Psoas muscle (tissue), 8 donors: ENCODE results near the gene ELMO1. TPM values are rescaled to one million over a fixed set of nuclear protein-coding genes. Genes with fewer than 3 reads are reported as not detected.

Source experiments
- ATAC-seq, 4 donors: fragments of 200-7000 bp; cut with Tn5 transposase; one replicate each; pipeline ENCODE4 v1.9.1; 2020; ENCODE audit warnings: moderate library complexity in 3 of 4, mild to moderate bottlenecking in 2 of 4
- DNase-seq, 2 donors: peaks; one replicate each; pipeline ENCODE4 v3.0.0-alpha.2; 2020
- H3K27ac ChIP-seq: fragments of 200-600 bp; one replicate; pipeline ENCODE4 v1.8.0; 2022
- H3K27me3 ChIP-seq, 3 donors: fragments of 200-600 bp in 1 of 3; one replicate each; pipeline versions ENCODE4 v1.6.1 to v1.8.0; 2013 to 2022; ENCODE audit warnings: low read length in 2 of 3, mild to moderate bottlenecking in 2 of 3, moderate library complexity in 1 of 3; ENCODE audit not compliant: insufficient read depth in 3 of 3
- H3K36me3 ChIP-seq, 2 donors: fragments of 200-600 bp in 1 of 2; one replicate each; pipeline versions ENCODE4 v1.6.1 to v1.8.0; 2013 to 2022; ENCODE audit warnings: low read depth in 1 of 2, mild to moderate bottlenecking in 1 of 2, moderate library complexity in 1 of 2; ENCODE audit not compliant: insufficient read depth in 1 of 2
- H3K4me1 ChIP-seq: fragments of 200-600 bp; one replicate; pipeline ENCODE4 v1.8.0; 2022
- H3K4me3 ChIP-seq: fragments of 200-600 bp; one replicate; pipeline ENCODE4 v1.8.0; 2022; ENCODE audit warnings: mild to moderate bottlenecking
- H3K9me3 ChIP-seq: fragments of 200-600 bp; one replicate; pipeline ENCODE4 v1.8.0; 2022
- CTCF ChIP-seq: fragments of 200-600 bp; IDR thresholded peaks from one replicate; pipeline ENCODE4 v1.8.0; 2022; ENCODE audit warnings: antibody characterized with exemption
- WGBS, 3 donors: extraction: QIAGEN DNeasy Blood & Tissue Kit; methylation state at CpG; one replicate each; pipeline versions ENCODE4 v1.1.6 to v1.1.7; 2013; 5-methylcytosine and 5-hydroxymethylcytosine counted together
- intact Hi-C, 2 donors: fragments of 100-400 bp; cut with DNase I; formaldehyde crosslinking; loops; one replicate each; pipeline versions ENCODE4 v1.11.0 to v1.14.2; 2022
- polyA plus RNA-seq, 3 donors: library from polyadenylated mRNA; stranded (reverse); fragments of 200-250 nt; gene quantifications; one replicate each; pipeline ENCODE4 v1.2.3, GENCODE V29; 2013
- total RNA-seq, 4 donors: library from RNA; stranded (reverse); fragmentation: NEBNext Ultra II Directional in 2 of 4; extraction: Animal tissue kit (Norgen Biotek cat#: 25700) in 2 of 4; gene quantifications; one replicate each; pipeline versions ENCODE4 v1.2.1 to v1.2.4, GENCODE V29; 2021 to 2023
- donor health status: healthy with polysubstance abuse.
- donor health status: DM: no; HTN: no; CAD: no; lungs with moderate emphysema.
- donor health status: Bipolar disorder and iron deficiency.
- donor health status: healthy.
- donor health status: DM: yes; HTN: yes; CAD: no.
- donor health status: DM: no; HTN: no; CAD: no.
- donor health status: DM: no; HTN: no; CAD: no.
- donor health status: DM: yes; HTN: yes; CAD: no.

The ELMO1 gene
- total and polyA plus RNA-seq, 7 donors, result 2.8 to 8.1 (median 6.9) TPM

GRCh38 chr7:36941359-36941758 lies 507.3 kb downstream of the ELMO1 start:
- no peak for DNase-seq
- Histone ChIP-seq H3K36me3 (no peaks in the 10 kb centered on the region), H3K27ac (no peak overlapping the region), H3K9me3 (peaks cover 49% of the 10 kb centered on the region), H3K27me3 (no peaks in the 10 kb centered on the region), H3K4me1 (peaks cover 11% of the 10 kb centered on the region), H3K4me3 (no peak overlapping the region)
- TF ChIP-seq CTCF, result no peak
- WGBS, 3 donors, result 50 to 78% (median 59%) methylated on average over 1 of the region's 1 CpG
- intact Hi-C loops, result no loop called here
- no peak for ATAC-seq

DNA sequence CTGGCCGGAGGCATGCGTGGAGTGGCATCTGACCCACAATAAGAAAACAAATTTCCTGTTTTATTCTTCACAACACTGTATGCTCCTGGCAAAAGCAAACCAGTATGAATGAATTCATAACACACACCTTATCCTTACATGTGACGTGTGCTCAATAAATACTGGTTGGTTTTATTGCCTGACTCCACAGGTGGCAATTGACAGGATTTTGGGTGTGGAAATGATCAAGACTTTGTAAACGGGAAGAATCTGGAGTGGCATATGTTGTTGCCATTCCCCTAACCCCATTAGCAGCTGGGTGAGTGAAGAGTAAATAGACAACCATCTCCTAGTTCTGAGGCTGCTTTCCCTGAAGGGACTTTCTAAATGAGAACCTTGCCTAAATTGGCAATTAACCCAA lies 508.8 kb downstream of the ELMO1 start:
- TF ChIP-seq CTCF, result no peak
- ATAC-seq (no peak), DNase-seq (no peak)
- Histone ChIP-seq H3K27ac (no peak overlapping the region), H3K36me3 (no peaks in the 10 kb centered on the region), H3K4me1 (no peaks in the 10 kb centered on the region), H3K4me3 (no peak overlapping the region), H3K27me3 (no peaks in the 10 kb centered on the region), H3K9me3 (peaks cover 53% of the 10 kb centered on the region)
- intact Hi-C loops, result no loop called here
- WGBS, 3 donors, result 80 to 85% (median 84%) methylated on average over 4 of the region's 4 CpGs

DNA sequence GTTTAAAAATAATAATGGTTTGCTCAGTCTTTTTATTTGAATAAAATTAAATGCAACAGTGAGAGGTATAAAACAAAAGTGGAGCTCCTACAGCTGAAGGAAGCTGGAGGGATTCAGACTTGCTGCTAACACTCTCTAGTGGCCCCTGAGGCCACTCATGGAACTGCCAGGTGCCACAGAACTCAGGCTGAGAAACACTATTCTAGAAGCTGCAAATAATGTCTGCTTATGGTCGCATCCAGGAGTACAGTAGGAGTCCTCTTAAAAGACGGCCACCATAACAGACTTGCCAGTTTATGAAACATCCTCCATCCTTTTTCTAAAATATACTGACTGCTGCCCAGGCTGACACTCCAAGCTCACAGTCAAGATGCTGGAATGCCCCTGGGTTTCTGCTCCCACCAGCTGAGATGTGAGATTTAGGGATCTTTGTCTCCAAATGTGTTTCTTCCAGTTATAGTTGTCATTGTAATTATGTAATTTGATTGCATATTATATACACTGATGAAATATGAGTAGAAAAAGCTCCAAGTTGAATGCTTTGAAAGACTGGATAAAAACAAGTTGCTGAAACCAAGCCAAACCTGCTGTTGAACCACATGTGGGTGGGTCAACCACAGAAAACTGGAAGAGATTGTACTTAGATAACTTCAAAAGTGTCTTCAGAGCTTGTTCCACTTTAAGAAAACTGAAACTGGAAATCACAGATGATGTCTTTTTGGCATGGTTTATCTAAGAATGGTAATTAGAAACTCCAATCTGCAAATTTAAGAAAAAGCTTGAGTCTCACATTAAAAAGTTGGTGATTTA lies 510.7 kb downstream of the ELMO1 start:
- H3K36me3 ChIP-seq, result no peaks in the 10 kb centered on the region
- no peak for TF ChIP-seq CTCF
- DNase-seq (no peak), ATAC-seq (no peak)
- intact Hi-C loops, result no loop called here
- WGBS, 3 donors, result 90 to 95% (median 94%) methylated on average over 2 of the region's 2 CpGs
- H3K27me3 ChIP-seq, result no peaks in the 10 kb centered on the region
- no peaks in the 10 kb centered on the region for H3K4me1 ChIP-seq
- H3K4me3 ChIP-seq, result no peak overlapping the region
- peaks cover 47% of the 10 kb centered on the region for H3K9me3 ChIP-seq
- H3K27ac ChIP-seq, result no peak overlapping the region

DNA sequence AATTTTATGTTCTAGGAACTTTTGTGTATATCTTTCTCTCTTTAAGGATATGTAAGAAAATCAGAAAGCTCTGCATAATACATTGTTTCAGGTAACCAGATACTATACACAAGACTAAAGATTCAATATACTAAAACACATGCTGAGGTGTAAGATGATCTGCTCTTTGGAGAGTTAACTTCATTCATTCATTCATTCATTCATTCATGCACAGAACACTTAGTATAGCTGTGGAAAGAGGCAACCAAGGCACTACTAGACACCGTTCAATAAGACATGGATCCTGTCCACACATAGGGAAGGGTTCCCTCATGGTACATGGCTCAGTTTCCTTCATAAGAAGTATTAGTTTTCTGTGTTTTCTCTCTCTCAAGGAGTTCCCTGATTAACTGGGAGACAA lies 516.8 kb downstream of the ELMO1 start:
- no peak overlapping the region for H3K27ac ChIP-seq
- no peaks in the 10 kb centered on the region for H3K36me3 ChIP-seq
- no peaks in the 10 kb centered on the region for H3K4me1 ChIP-seq
- intact Hi-C loops, result no loop called here
- DNase-seq, result no peak
- peaks cover 0 to 2% (median 0%) of the 10 kb centered on the region in 3 donors for H3K27me3 ChIP-seq
- H3K4me3 ChIP-seq, result no peak overlapping the region
- ATAC-seq, result no peak
- TF ChIP-seq CTCF, result no peak
- H3K9me3 ChIP-seq, result peaks cover 8% of the 10 kb centered on the region
- 91 to 95% (median 92%) methylated on average over 1 of the region's 1 CpG for WGBS, 3 donors

DNA sequence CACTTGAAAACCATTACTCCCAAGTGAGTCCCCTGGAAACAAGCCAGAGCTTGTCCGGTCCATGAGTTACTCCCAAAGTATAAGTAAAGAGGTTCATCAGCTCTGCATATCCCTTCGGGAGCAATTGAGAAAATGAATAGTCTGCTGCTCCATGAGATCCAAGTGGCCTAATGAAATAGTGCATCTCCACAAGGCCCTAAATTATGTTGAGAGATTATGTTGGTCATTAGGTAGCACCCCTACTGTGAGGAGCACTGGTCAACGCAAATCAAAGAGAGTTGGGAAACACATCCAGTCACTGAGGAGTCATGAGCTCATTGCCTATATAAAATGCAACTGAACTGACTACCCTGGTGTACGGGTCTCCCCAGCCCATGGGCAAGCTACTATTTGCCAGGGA lies 518.9 kb downstream of the ELMO1 start:
- ATAC-seq, result no peak
- Histone ChIP-seq H3K27ac (no peak overlapping the region), H3K9me3 (no peaks in the 10 kb centered on the region), H3K36me3 (no peaks in the 10 kb centered on the region), H3K4me3 (no peak overlapping the region), H3K27me3 (peaks cover 0 to 2% (median 0%) of the 10 kb centered on the region in 3 donors), H3K4me1 (no peaks in the 10 kb centered on the region)
- TF ChIP-seq CTCF, result no peak
- DNase-seq, result no peak
- whole genome bisulfite sequencing, 3 donors, result 73 to 78% (median 74%) methylated on average over 4 of the region's 4 CpGs
- intact Hi-C loops, result no loop called here
